KOPT-K1 (cell line): Measurements from ENCODE around the gene RNF220.

Experiments used
- H3K27ac ChIP-seq: fragments of 200-600 bp; sonication (generic); 2 replicates; pipeline ENCODE4 v1.5.1; 2016; ENCODE audit warnings: antibody characterized with exemption, mild to moderate bottlenecking, low read depth, low read length; ENCODE audit not compliant: poor library complexity, severe bottlenecking
- H3K36me3 ChIP-seq: fragments of 200-600 bp; sonication (generic); 2 replicates; pipeline ENCODE4 v1.5.1; 2017; ENCODE audit warnings: antibody characterized with exemption, mild to moderate bottlenecking, low read length, moderate library complexity; ENCODE audit not compliant: insufficient read depth
- H3K9me3 ChIP-seq: fragments of 200-600 bp; sonication (generic); 2 replicates; pipeline ENCODE4 v1.5.1; 2017; ENCODE audit warnings: antibody characterized with exemption, low read length, mild to moderate bottlenecking; ENCODE audit not compliant: insufficient read depth, poor library complexity, severe bottlenecking

The RNF220 gene

GRCh38 chr1:44648529-44649250, 243.6 kb downstream of the RNF220 start:
- peaks cover 89% of the 10 kb centered on the region for H3K36me3 ChIP-seq
- H3K9me3 ChIP-seq: no peaks in the 10 kb centered on the region
- no peak overlapping the region for H3K27ac ChIP-seq

GRCh38 chr1:44649788-44650158, 244.7 kb downstream of the RNF220 start:
- peaks cover 78% of the 10 kb centered on the region for H3K36me3 ChIP-seq
- no peaks in the 10 kb centered on the region for H3K9me3 ChIP-seq
- no peak overlapping the region for H3K27ac ChIP-seq

- Histone ChIP-seq H3K9me3 (no peaks in the 10 kb centered on the region), H3K27ac (no peak overlapping the region), H3K36me3 (peaks cover 73% of the 10 kb centered on the region)
These were observed 245.2 kb downstream of the RNF220 start for GRCh38 chr1:44650159-44650831.

- Histone ChIP-seq H3K27ac (no peak overlapping the region), H3K9me3 (no peaks in the 10 kb centered on the region), H3K36me3 (peaks cover 65% of the 10 kb centered on the region)
These were observed 246.0 kb downstream of the RNF220 start for GRCh38 chr1:44651069-44651468.

- H3K36me3 ChIP-seq: peaks cover 50% of the 10 kb centered on the region
- no peaks in the 10 kb centered on the region for H3K9me3 ChIP-seq
- H3K27ac ChIP-seq: no peak overlapping the region
These were observed 247.5 kb downstream of the RNF220 start for GRCh38 chr1:44652445-44653106.

GRCh38 chr1:44653107-44653964, 248.3 kb downstream of the RNF220 start:
- Histone ChIP-seq H3K9me3 (no peaks in the 10 kb centered on the region), H3K36me3 (peaks cover 43% of the 10 kb centered on the region), H3K27ac (no peak overlapping the region)

GRCh38 chr1:44654621-44655187, 249.6 kb downstream of the RNF220 start:
- Histone ChIP-seq H3K36me3 (peaks cover 29% of the 10 kb centered on the region), H3K9me3 (no peaks in the 10 kb centered on the region), H3K27ac (no peak overlapping the region)

- peaks cover 20% of the 10 kb centered on the region for H3K36me3 ChIP-seq
- no peak overlapping the region for H3K27ac ChIP-seq
- H3K9me3 ChIP-seq: no peaks in the 10 kb centered on the region
These were observed 250.6 kb downstream of the RNF220 start for GRCh38 chr1:44655609-44656008.

GRCh38 chr1:44659566-44659965, 254.5 kb downstream of the RNF220 start:
- Histone ChIP-seq H3K9me3 (no peaks in the 10 kb centered on the region), H3K27ac (no peak overlapping the region)

GRCh38 chr1:44660176-44660575, 255.1 kb downstream of the RNF220 start:
- no peaks in the 10 kb centered on the region for H3K9me3 ChIP-seq
- no peaks in the 10 kb centered on the region for H3K36me3 ChIP-seq
- no peak overlapping the region for H3K27ac ChIP-seq

More at GRCh38 chr1:44659566-44659965, 254.5 kb downstream of the RNF220 start:
- no peaks in the 10 kb centered on the region for H3K36me3 ChIP-seq

- no peaks in the 10 kb centered on the region for H3K9me3 ChIP-seq
- no peaks in the 10 kb centered on the region for H3K36me3 ChIP-seq
- H3K27ac ChIP-seq: no peak overlapping the region
These were observed 257.0 kb downstream of the RNF220 start for GRCh38 chr1:44661781-44662682.

GRCh38 chr1:44662683-44663030, 257.6 kb downstream of the RNF220 start:
- no peak overlapping the region for H3K27ac ChIP-seq
- no peaks in the 10 kb centered on the region for H3K36me3 ChIP-seq
- H3K9me3 ChIP-seq: no peaks in the 10 kb centered on the region

GRCh38 chr1:44663417-44663816, 258.4 kb downstream of the RNF220 start:
- H3K9me3 ChIP-seq: no peaks in the 10 kb centered on the region
- no peak overlapping the region for H3K27ac ChIP-seq
- no peaks in the 10 kb centered on the region for H3K36me3 ChIP-seq
